MM.1S (cell line): ENCODE data around the gene KCNH8.

Source experiments
- EZH2 ChIP-seq: fragments of 300-600 bp; sonication (generic); optimal IDR thresholded peaks from 2 replicates; pipeline ENCODE3; 2017; ENCODE audit warnings: low read depth, mild to moderate bottlenecking, antibody characterized with exemption, low read length, mixed read lengths
- EZH2phosphoT487 ChIP-seq: fragments of 300-600 bp; sonication (generic); IDR thresholded peaks from 2 replicates; pipeline ENCODE4 v1.6.1; 2018; ENCODE audit warnings: antibody characterized with exemption, low read length
- TF ChIP-seq, protein P1 (sequence below): fragments of 300-600 bp; sonication (generic); IDR thresholded peaks from 2 replicates; pipeline ENCODE4 v1.5.1; 2016; ENCODE audit warnings: antibody characterized with exemption, low read length, mixed read lengths

DNA sequence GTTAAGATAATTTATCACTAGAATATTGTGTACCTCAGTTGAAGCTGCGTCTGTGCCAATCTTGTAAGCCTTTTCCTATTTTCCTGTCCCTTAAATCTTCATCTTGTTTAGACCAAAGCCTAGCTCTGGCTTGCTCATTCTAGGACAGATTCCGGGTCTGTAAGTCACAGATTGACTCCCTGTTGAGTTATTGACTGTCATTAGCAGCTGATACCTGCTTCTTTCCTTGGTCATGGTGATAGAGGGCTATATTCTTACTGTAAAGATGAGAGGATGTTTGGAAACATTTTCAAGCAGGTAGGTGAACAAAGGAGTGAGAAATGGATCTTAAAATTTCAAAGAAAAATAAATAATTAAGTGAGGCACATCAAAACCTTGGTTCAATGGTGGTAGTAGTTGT is 200.2 kb downstream of the KCNH8 start:
- TF ChIP-seq, protein P1, sequence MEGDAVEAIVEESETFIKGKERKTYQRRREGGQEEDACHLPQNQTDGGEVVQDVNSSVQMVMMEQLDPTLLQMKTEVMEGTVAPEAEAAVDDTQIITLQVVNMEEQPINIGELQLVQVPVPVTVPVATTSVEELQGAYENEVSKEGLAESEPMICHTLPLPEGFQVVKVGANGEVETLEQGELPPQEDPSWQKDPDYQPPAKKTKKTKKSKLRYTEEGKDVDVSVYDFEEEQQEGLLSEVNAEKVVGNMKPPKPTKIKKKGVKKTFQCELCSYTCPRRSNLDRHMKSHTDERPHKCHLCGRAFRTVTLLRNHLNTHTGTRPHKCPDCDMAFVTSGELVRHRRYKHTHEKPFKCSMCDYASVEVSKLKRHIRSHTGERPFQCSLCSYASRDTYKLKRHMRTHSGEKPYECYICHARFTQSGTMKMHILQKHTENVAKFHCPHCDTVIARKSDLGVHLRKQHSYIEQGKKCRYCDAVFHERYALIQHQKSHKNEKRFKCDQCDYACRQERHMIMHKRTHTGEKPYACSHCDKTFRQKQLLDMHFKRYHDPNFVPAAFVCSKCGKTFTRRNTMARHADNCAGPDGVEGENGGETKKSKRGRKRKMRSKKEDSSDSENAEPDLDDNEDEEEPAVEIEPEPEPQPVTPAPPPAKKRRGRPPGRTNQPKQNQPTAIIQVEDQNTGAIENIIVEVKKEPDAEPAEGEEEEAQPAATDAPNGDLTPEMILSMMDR: no peak
- TF ChIP-seq EZH2: no peak
- no peak for TF ChIP-seq EZH2phosphoT487
